H4 (cell line): ENCODE measurements around the gene RPS3. TPM values are rescaled to one million over a fixed set of nuclear protein-coding genes. Genes with fewer than 3 reads are reported as not detected.

Experiments
- DNase-seq: peaks from one replicate; pipeline ENCODE4 v3.0.0-alpha.2; 2015; ENCODE audit warnings: low spot score
- total RNA-seq: library from RNA; depleted of rRNA; stranded (reverse); fragments of >200 nt; shearing (Covaris generic); gene quantifications from 2 replicates; pipeline ENCODE4 v1.2.3, GENCODE V29; 2014

Gene RPS3
- total RNA-seq, 1 experiment from 2014 or later, result 2,419 TPM

- DNase-seq, result no peak
These were observed 14.5 kb downstream of the RPS3 start for GRCh38 chr11:75413864-75414263.

- no peak for DNase-seq
These were observed 21.1 kb downstream of the RPS3 start for GRCh38 chr11:75420224-75421034.

- DNase-seq, result no peak
These were observed 21.8 kb downstream of the RPS3 start for GRCh38 chr11:75421035-75421602.

- DNase-seq, result no peak
These were observed 22.6 kb downstream of the RPS3 start for GRCh38 chr11:75421902-75422247.

GRCh38 chr11:75422248-75423231, 23.2 kb downstream of the RPS3 start:
- no peak for DNase-seq

- no peak for DNase-seq
These were observed 24.4 kb downstream of the RPS3 start for GRCh38 chr11:75423721-75424120.

GRCh38 chr11:75424396-75424795, 25.1 kb downstream of the RPS3 start:
- no peak for DNase-seq

- DNase-seq, result no peak
These were observed 26.1 kb downstream of the RPS3 start for GRCh38 chr11:75425422-75425821.

GRCh38 chr11:75426720-75427086, 27.4 kb downstream of the RPS3 start:
- no peak for DNase-seq

- no peak for DNase-seq
These were observed 27.9 kb downstream of the RPS3 start for GRCh38 chr11:75427181-75427580.

GRCh38 chr11:75428281-75428724, 29.0 kb downstream of the RPS3 start:
- no peak for DNase-seq

- no peak for DNase-seq
These were observed 29.8 kb downstream of the RPS3 start for GRCh38 chr11:75428989-75429640.

GRCh38 chr11:75429641-75429901, 30.3 kb downstream of the RPS3 start:
- no peak for DNase-seq

- DNase-seq, result no peak
These were observed 30.8 kb downstream of the RPS3 start for GRCh38 chr11:75429902-75430713.

GRCh38 chr11:75430714-75431532, 31.6 kb downstream of the RPS3 start:
- no peak for DNase-seq

- no peak for DNase-seq
These were observed 32.5 kb downstream of the RPS3 start for GRCh38 chr11:75431533-75432525.

GRCh38 chr11:75432911-75433321, 33.6 kb downstream of the RPS3 start, which contains the start of gene KLHL35:
TSS of gene KLHL35 (minus strand) at chr11:75433203. CDS start at chr11:75430629, 2,574 bp downstream.
- DNase-seq, result no peak

- DNase-seq, result no peak
These were observed 34.1 kb downstream of the RPS3 start for GRCh38 chr11:75433443-75433842.

- DNase-seq, result no peak
These were observed 34.7 kb downstream of the RPS3 start for GRCh38 chr11:75434051-75434450.
